Fibroblast of lung (primary cell): ENCODE data around the gene SEC24A. TPM values are rescaled to one million over a fixed set of nuclear protein-coding genes. Genes with fewer than 3 reads are reported as not detected.
A peak's percentile ranks its signal among the peaks of the same experiment; 100 is the strongest.
"Not testable (repeated sequence)": the region's sequence is repeated elsewhere in the genome, so short reads cannot be mapped to it uniquely, and the experiment has no call there.

ENCODE experiments used
- DNase-seq, 2 donors: peaks; one replicate each; pipeline versions ENCODE4 v3.0.0 to v3.0.0-alpha.2; 2010; ENCODE audit warnings: low read depth in 2 of 2
- H2AFZ ChIP-seq: 2 replicates; pipeline ENCODE4 v1.5.1; 2012; ENCODE audit warnings: low read length, control low read depth, inconsistent platforms
- H3K27ac ChIP-seq: 2 replicates; pipeline ENCODE4 v1.5.1; 2011; ENCODE audit warnings: low read length, control low read depth; ENCODE audit not compliant: insufficient read depth
- H3K27me3 ChIP-seq: 2 replicates; pipeline ENCODE4 v1.5.1; 2011; ENCODE audit warnings: mild to moderate bottlenecking, low read length; ENCODE audit not compliant: control insufficient read depth, insufficient read depth
- H3K36me3 ChIP-seq: 2 replicates; pipeline ENCODE4 v1.5.1; 2011; ENCODE audit warnings: low read length; ENCODE audit not compliant: control insufficient read depth, insufficient read depth
- H3K4me1 ChIP-seq: 2 replicates; pipeline ENCODE4 v1.5.1; 2011; ENCODE audit warnings: low read length; ENCODE audit not compliant: control insufficient read depth, insufficient read depth; ENCODE audit errors: extremely low read depth
- H3K4me2 ChIP-seq: 2 replicates; pipeline ENCODE4 v1.5.1; 2011; ENCODE audit warnings: low read length, control low read depth; ENCODE audit not compliant: insufficient read depth; ENCODE audit errors: extremely low read depth
- H3K4me3 ChIP-seq, 4 experiments: fragments of 200-600 bp in 1 of 4; sonication (generic) in 1 of 4; replicated peaks in 1 of 4; 2 replicates each; pipeline ENCODE4 v1.5.1; 2011 to 2016; ENCODE audit warnings: low read length in 4 of 4, low read depth in 3 of 4, mild to moderate bottlenecking in 3 of 4, control low read depth in 2 of 4, inconsistent platforms in 1 of 4, mixed read lengths in 1 of 4; ENCODE audit not compliant: insufficient read depth in 1 of 4; ENCODE audit errors: control extremely low read depth in 1 of 4
- H3K79me2 ChIP-seq: 2 replicates; pipeline ENCODE4 v1.5.1; 2012; ENCODE audit warnings: mild to moderate bottlenecking, low read length, inconsistent platforms; ENCODE audit not compliant: control insufficient read depth, insufficient read depth
- H3K9ac ChIP-seq: 2 replicates; pipeline ENCODE4 v1.5.1; 2011; ENCODE audit warnings: mild to moderate bottlenecking, low read length, control low read depth; ENCODE audit not compliant: insufficient read depth
- H3K9me3 ChIP-seq: 2 replicates; pipeline ENCODE4 v1.5.1; 2012; ENCODE audit warnings: low read depth, low read length; ENCODE audit not compliant: control insufficient read depth, insufficient read depth
- H4K20me1 ChIP-seq: 2 replicates; pipeline ENCODE4 v1.5.1; 2011; ENCODE audit warnings: low read length; ENCODE audit not compliant: control insufficient read depth, insufficient read depth; ENCODE audit errors: extremely low read depth
- CTCF ChIP-seq, 2 donors: IDR thresholded peaks in 1 of 2; conservative IDR thresholded peaks in 1 of 2; 1 replicate in 1 of 2; 2 replicates in 1 of 2; pipeline ENCODE4 v1.5.1; 2011 to 2012; ENCODE audit warnings: low read length in 2 of 2, control low read depth in 1 of 2, inconsistent platforms in 1 of 2, low read depth in 1 of 2, mild to moderate bottlenecking in 1 of 2
- EZH2 ChIP-seq: IDR thresholded peaks from 2 replicates; pipeline ENCODE4 v1.5.1; 2012; ENCODE audit warnings: low read length, control low read depth, mild to moderate bottlenecking; ENCODE audit errors: missing control alignments
- polyA plus RNA-seq, 2 donors: library from polyadenylated mRNA; depleted of rRNA in 1 of 2; stranded (reverse) in 1 of 2; unstranded in 1 of 2; fragments of >200 nt; gene quantifications; 2 replicates each; pipeline ENCODE4 v1.2.1, GENCODE V29; 2011 to 2012; ENCODE audit warnings: missing spikeins in 1 of 2
- total RNA-seq: library from RNA; depleted of rRNA; stranded (reverse); fragments of >200 nt; gene quantifications from 2 replicates; pipeline ENCODE4 v1.2.1, GENCODE V29; 2014

Gene SEC24A
- total and polyA plus RNA-seq, 2 donors (not counting 1 experiment from before 2014, with no cell fraction given) = 20.8 to 52.6 TPM

- H2AFZ ChIP-seq = peak overlapping the region; percentile 72
- no peaks in the 10 kb centered on the region for H4K20me1 ChIP-seq
- H3K4me2 ChIP-seq = peak overlapping the region; percentile 60
- H3K9me3 ChIP-seq = no peaks in the 10 kb centered on the region
- no peaks in the 10 kb centered on the region for H3K36me3 ChIP-seq
- peaks cover 41% of the 10 kb centered on the region for H3K79me2 ChIP-seq
- TF ChIP-seq EZH2 = no peak
- no peak for TF ChIP-seq CTCF (conservative IDR thresholded peaks at IDR 0.05 in 1 of 2, IDR thresholded peaks at IDR 0.05 in 1 of 2; ENCODE audit: low read depth in 1 of 2, low read length in 2 of 2)
- DNase-seq = peak; percentile 53 to 68
- no peaks in the 10 kb centered on the region for H3K27me3 ChIP-seq
- H3K4me1 ChIP-seq = no peaks in the 10 kb centered on the region
- peak overlapping the region; percentile 94 to 100 (median 97) for H3K4me3 ChIP-seq
- H3K9ac ChIP-seq = peak overlapping the region; percentile 86
- peak overlapping the region; percentile 98 for H3K27ac ChIP-seq
These were observed 698 bp upstream of the SEC24A start for GRCh38 chr5:134647750-134648424.

GRCh38 chr5:134649163-134649835 is 714 bp downstream of the SEC24A start:
- H3K9me3 ChIP-seq = no peaks in the 10 kb centered on the region
- H3K36me3 ChIP-seq = no peaks in the 10 kb centered on the region
- H3K79me2 ChIP-seq = peaks cover 54% of the 10 kb centered on the region
- no peaks in the 10 kb centered on the region for H4K20me1 ChIP-seq
- DNase-seq = peak in 1 of 2 donors; percentile 6
- no peaks in the 10 kb centered on the region for H3K4me1 ChIP-seq
- H3K4me3 ChIP-seq = peak overlapping the region; percentile 94 to 100 (median 97)
- TF ChIP-seq CTCF (conservative IDR thresholded peaks at IDR 0.05 in 1 of 2, IDR thresholded peaks at IDR 0.05 in 1 of 2; ENCODE audit: low read depth in 1 of 2, low read length in 2 of 2) = no peak
- no peak for TF ChIP-seq EZH2
- peak overlapping the region; percentile 87 for H3K4me2 ChIP-seq
- no peaks in the 10 kb centered on the region for H3K27me3 ChIP-seq
- H3K27ac ChIP-seq = peak overlapping the region; percentile 98
- peak overlapping the region; percentile 86 for H3K9ac ChIP-seq
- H2AFZ ChIP-seq = peak overlapping the region; percentile 17

GRCh38 chr5:134650660-134651059 is 2.1 kb downstream of the SEC24A start:
- not testable (repeated sequence) for H3K9me3 ChIP-seq, H4K20me1 ChIP-seq, DNase-seq, H2AFZ ChIP-seq, H3K36me3 ChIP-seq, H3K27ac ChIP-seq, H3K27me3 ChIP-seq, H3K9ac ChIP-seq, H3K4me1 ChIP-seq
- H3K79me2 ChIP-seq = peaks cover 68% of the 10 kb centered on the region
- H3K4me3 ChIP-seq = peak overlapping the region; percentile 94 to 100 (median 97)
- H3K4me2 ChIP-seq = peak overlapping the region; percentile 87
